Muscle of leg (tissue), 11 donors: ENCODE measurements around the gene PROP1. TPM values are rescaled to one million over a fixed set of nuclear protein-coding genes. Genes with fewer than 3 reads are reported as not detected.
"Not testable (repeated sequence)": the region's sequence is repeated elsewhere in the genome, so short reads cannot be mapped to it uniquely, and the experiment has no call there.

Experiments used
- DNase-seq: peaks from one replicate; pipeline ENCODE4 v3.0.0; 2013
- H3K27ac ChIP-seq: one replicate; pipeline ENCODE4 v1.5.1; 2013; ENCODE audit warnings: mild to moderate bottlenecking, low read length, control low read depth
- H3K27me3 ChIP-seq: one replicate; pipeline ENCODE4 v1.6.1; 2013; ENCODE audit warnings: low read length; ENCODE audit not compliant: control insufficient read depth, insufficient read depth
- H3K36me3 ChIP-seq: one replicate; pipeline ENCODE4 v1.6.1; 2013; ENCODE audit warnings: low read length; ENCODE audit not compliant: control insufficient read depth, insufficient read depth
- H3K4me1 ChIP-seq: one replicate; pipeline ENCODE4 v1.6.1; 2013; ENCODE audit warnings: low read length; ENCODE audit not compliant: control insufficient read depth, insufficient read depth
- H3K4me3 ChIP-seq: one replicate; pipeline ENCODE4 v1.5.1; 2013; ENCODE audit warnings: low read length, control low read depth
- H3K9me3 ChIP-seq: replicated peaks from 2 replicates; pipeline ENCODE4 v1.6.1; 2013; ENCODE audit warnings: low read depth, low read length; ENCODE audit not compliant: control insufficient read depth
- WGBS: methylation state at CpG from one replicate; pipeline ENCODE4 v1.1.5; 2013; ENCODE audit warnings: missing lambda C conversion rate; ENCODE audit not compliant: insufficient coverage; 5-methylcytosine and 5-hydroxymethylcytosine counted together
- polyA plus RNA-seq, 8 donors: library from polyadenylated mRNA; unstranded; fragments of 120-200 nt; gene quantifications; one replicate each; pipeline versions ENCODE4 v1.2.1 to v1.2.3, GENCODE V29; 2013; ENCODE audit warnings: inconsistent platforms in 1 of 8, low replicate concordance in 1 of 8; ENCODE audit not compliant: insufficient read length in 8 of 8, insufficient read depth in 1 of 8
- total RNA-seq: library from RNA; stranded (reverse); fragments of 120-200 nt; gene quantifications from one replicate; pipeline ENCODE4 v1.2.4, GENCODE V29; 2013

The PROP1 gene
- total and polyA plus RNA-seq, 9 donors, result 0.08 TPM; not detected in 8

GRCh38 chr5:177966839-177967166 lies 29.2 kb downstream of the PROP1 start:
- 71% methylated on average over 3 of the region's 7 CpGs for WGBS
- Histone ChIP-seq H3K27ac (no peak overlapping the region), H3K27me3 (peaks cover 4% of the 10 kb centered on the region), H3K9me3 (no peaks in the 10 kb centered on the region), H3K36me3 (no peaks in the 10 kb centered on the region), H3K4me1 (no peaks in the 10 kb centered on the region), H3K4me3 (no peak overlapping the region)
- DNase-seq, result no peak

- no peaks in the 10 kb centered on the region for H3K9me3 ChIP-seq
- WGBS, result 67% methylated on average over 14 of the region's 19 CpGs
- no peaks in the 10 kb centered on the region for H3K36me3 ChIP-seq
- H3K4me3 ChIP-seq, result no peak overlapping the region
- H3K27ac ChIP-seq, result no peak overlapping the region
- DNase-seq, result no peak
- H3K27me3 ChIP-seq, result peaks cover 4% of the 10 kb centered on the region
- H3K4me1 ChIP-seq, result no peaks in the 10 kb centered on the region
Measured at GRCh38 chr5:177966009-177966838, 29.8 kb downstream of the PROP1 start.

- peaks cover 4% of the 10 kb centered on the region for H3K27me3 ChIP-seq
- no peak for DNase-seq
- WGBS, result 91% methylated on average over 11 of the region's 12 CpGs
- H3K36me3 ChIP-seq, result no peaks in the 10 kb centered on the region
- H3K27ac ChIP-seq, result no peak overlapping the region
- H3K4me3 ChIP-seq, result no peak overlapping the region
- H3K4me1 ChIP-seq, result no peaks in the 10 kb centered on the region
- H3K9me3 ChIP-seq, result no peaks in the 10 kb centered on the region
Measured at GRCh38 chr5:177964471-177964870, 31.6 kb downstream of the PROP1 start.

- Histone ChIP-seq H3K4me1 (peaks cover 3% of the 10 kb centered on the region), H3K36me3 (no peaks in the 10 kb centered on the region), H3K27me3 (peaks cover 4% of the 10 kb centered on the region), H3K9me3 (no peaks in the 10 kb centered on the region), H3K4me3 (no peak overlapping the region), H3K27ac (no peak overlapping the region)
- DNase-seq, result no peak
- WGBS, result 40% methylated on average over 9 of the region's 14 CpGs
Measured at GRCh38 chr5:177963966-177964365, 32.1 kb downstream of the PROP1 start.

GRCh38 chr5:177959315-177959714 lies 36.7 kb downstream of the PROP1 start:
- no peak overlapping the region for H3K27ac ChIP-seq
- WGBS, result 83% methylated on average over 5 of the region's 9 CpGs
- H3K4me1 ChIP-seq, result peaks cover 8% of the 10 kb centered on the region
- no peak overlapping the region for H3K4me3 ChIP-seq
- no peak for DNase-seq
- no peaks in the 10 kb centered on the region for H3K27me3 ChIP-seq
- H3K36me3 ChIP-seq, result no peaks in the 10 kb centered on the region
- H3K9me3 ChIP-seq, result no peaks in the 10 kb centered on the region

GRCh38 chr5:177958696-177959095 lies 37.3 kb downstream of the PROP1 start:
- H3K4me3 ChIP-seq, result no peak overlapping the region
- no peak overlapping the region for H3K27ac ChIP-seq
- H3K9me3 ChIP-seq, result no peaks in the 10 kb centered on the region
- peaks cover 8% of the 10 kb centered on the region for H3K4me1 ChIP-seq
- 65% methylated on average over 12 of the region's 17 CpGs for WGBS
- H3K36me3 ChIP-seq, result no peaks in the 10 kb centered on the region
- no peaks in the 10 kb centered on the region for H3K27me3 ChIP-seq
- peak; percentile 15 for DNase-seq

- DNase-seq, result no peak
- Histone ChIP-seq H3K4me3 (no peak overlapping the region), H3K9me3 (no peaks in the 10 kb centered on the region), H3K27ac (no peak overlapping the region), H3K36me3 (no peaks in the 10 kb centered on the region), H3K4me1 (peaks cover 8% of the 10 kb centered on the region), H3K27me3 (no peaks in the 10 kb centered on the region)
- 74% methylated on average over 5 of the region's 7 CpGs for WGBS
Measured at GRCh38 chr5:177957241-177957640, 38.8 kb downstream of the PROP1 start.

- H3K36me3 ChIP-seq, H3K27me3 ChIP-seq, H3K9me3 ChIP-seq, H3K4me1 ChIP-seq, DNase-seq, H3K4me3 ChIP-seq, H3K27ac ChIP-seq: not testable (repeated sequence)
- WGBS, result 80% methylated on average over 4 of the region's 11 CpGs
Measured at GRCh38 chr5:177953101-177953500, 42.9 kb downstream of the PROP1 start.

GRCh38 chr5:177949656-177950055 lies 46.4 kb downstream of the PROP1 start:
- not testable (repeated sequence) for H3K36me3 ChIP-seq, H3K4me1 ChIP-seq, H3K4me3 ChIP-seq, H3K27me3 ChIP-seq, H3K27ac ChIP-seq, DNase-seq, H3K9me3 ChIP-seq
- WGBS, result no CpG with 5 or more reads among the region's 10 CpGs

GRCh38 chr5:177949065-177949464 lies 47.0 kb downstream of the PROP1 start:
- not testable (repeated sequence) for H3K27ac ChIP-seq, H3K4me3 ChIP-seq, H3K4me1 ChIP-seq, DNase-seq, H3K36me3 ChIP-seq, H3K27me3 ChIP-seq, H3K9me3 ChIP-seq
- WGBS, result no CpG with 5 or more reads among the region's 17 CpGs

GRCh38 chr5:177947912-177948311 lies 48.1 kb downstream of the PROP1 start:
- H3K4me3 ChIP-seq, H3K27me3 ChIP-seq, H3K36me3 ChIP-seq, H3K4me1 ChIP-seq, DNase-seq, H3K27ac ChIP-seq, H3K9me3 ChIP-seq: not testable (repeated sequence)
- 70% methylated on average over 3 of the region's 10 CpGs for WGBS
